Kidney (tissue), 14 donors: ENCODE data around the gene CISD1. TPM values are rescaled to one million over a fixed set of nuclear protein-coding genes. Genes with fewer than 3 reads are reported as not detected.
"Not testable (repeated sequence)": the region's sequence is repeated elsewhere in the genome, so short reads cannot be mapped to it uniquely, and the experiment has no call there.

Experiments
- DNase-seq, 5 donors: peaks; one replicate each; pipeline ENCODE4 v3.0.0-alpha.2; 2013 to 2020
- FAIRE-seq: peaks from 2 replicates; lab custom pipeline; 2012; peaks lifted over from hg19 to GRCh38; lab: Jason Lieb, UNC
- H3K27ac ChIP-seq, 2 donors: one replicate each; pipeline ENCODE4 v1.7.0; 2013; ENCODE audit warnings: low read depth in 2 of 2, low read length in 2 of 2, inconsistent platforms in 1 of 2
- H3K27me3 ChIP-seq: one replicate; pipeline ENCODE4 v1.7.1; 2013; ENCODE audit warnings: low read length, inconsistent platforms; ENCODE audit not compliant: control insufficient read depth, insufficient read depth
- H3K36me3 ChIP-seq, 3 donors: one replicate each; pipeline versions ENCODE4 v1.7.0 to v1.7.1; 2013; ENCODE audit warnings: low read length in 3 of 3, control low read depth in 1 of 3, inconsistent platforms in 1 of 3; ENCODE audit not compliant: insufficient read depth in 3 of 3, control insufficient read depth in 2 of 3
- H3K4me1 ChIP-seq, 3 donors: one replicate each; pipeline versions ENCODE4 v1.7.0 to v1.7.1; 2013; ENCODE audit warnings: low read length in 3 of 3, inconsistent platforms in 1 of 3, low read depth in 1 of 3; ENCODE audit not compliant: control insufficient read depth in 2 of 3, insufficient read depth in 2 of 3
- H3K4me3 ChIP-seq, 3 donors: one replicate each; pipeline versions ENCODE4 v1.7.0 to v1.8.1; 2013; ENCODE audit warnings: low read length in 3 of 3, control low read depth in 1 of 3, inconsistent platforms in 1 of 3
- H3K9ac ChIP-seq, 3 donors: one replicate each; pipeline versions ENCODE4 v1.7.0 to v1.7.1; 2013; ENCODE audit warnings: low read length in 3 of 3, control low read depth in 1 of 3, inconsistent platforms in 1 of 3
- H3K9me3 ChIP-seq, 3 donors: one replicate each; pipeline versions ENCODE4 v1.7.0 to v1.7.1; 2013; ENCODE audit warnings: low read length in 3 of 3, control low read depth in 1 of 3, inconsistent platforms in 1 of 3; ENCODE audit not compliant: control insufficient read depth in 2 of 3, insufficient read depth in 1 of 3
- CTCF ChIP-seq: IDR thresholded peaks from 3 replicates; pipeline ENCODE4 v1.5.1; 2012; ENCODE audit warnings: mild to moderate bottlenecking, moderate library complexity, borderline replicate concordance; ENCODE audit not compliant: insufficient read depth; ENCODE audit errors: extremely low read depth
- intact Hi-C: fragments of 100-400 bp; cut with DNase I; formaldehyde crosslinking; loops from one replicate; pipeline ENCODE4 v1.11.1; 2022
- polyA plus RNA-seq: library from polyadenylated mRNA; stranded (reverse); fragments of 350-450 nt; fragmentation: Illumina TruSeq; extraction: RNeasy Lipid Tissue Mini Kit (QIAGEN cat#74804); gene quantifications from one replicate; pipeline ENCODE4 v1.2.3, GENCODE V29; 2014; ENCODE audit warnings: low read depth, low replicate concordance; ENCODE audit not compliant: insufficient read depth
- total RNA-seq: library from RNA; stranded (reverse); fragmentation: NEBNext Ultra II Directional; extraction: Animal tissue kit (Norgen Biotek cat#: 25700); gene quantifications from one replicate; pipeline ENCODE4 v1.2.1, GENCODE V29; 2021
- donor health status: control.
- donor health status: control.
- donor health status: control.
- donor health status: control.
- donor health status: control.
- donor health status: DM: yes; HTN: yes; CAD: no.
- donor health status: Normal renal cell carcinoma (clear cell type).

CISD1 gene
- total and polyA plus RNA-seq, 2 donors from 2014 or later: 38.0 to 216 TPM

GRCh38 chr10:58253184-58253583 lies 15.8 kb upstream of the CISD1 start:
- H3K9ac ChIP-seq: no peak overlapping the region
- TF ChIP-seq CTCF: no peak
- no peaks in the 10 kb centered on the region for H3K9me3 ChIP-seq
- no peak overlapping the region for H3K27ac ChIP-seq
- FAIRE-seq: no peak
- no peaks in the 10 kb centered on the region for H3K27me3 ChIP-seq
- intact Hi-C loops: no loop called here
- no peaks in the 10 kb centered on the region for H3K4me1 ChIP-seq
- H3K36me3 ChIP-seq: no peaks in the 10 kb centered on the region
- no peak overlapping the region for H3K4me3 ChIP-seq
- DNase-seq: no peak

GRCh38 chr10:58254644-58255043 lies 14.3 kb upstream of the CISD1 start:
- DNase-seq (no peak), FAIRE-seq (no peak)
- intact Hi-C loops: no loop called here

GRCh38 chr10:58256013-58256780 lies 12.8 kb upstream of the CISD1 start:
- intact Hi-C loops, H3K27me3 ChIP-seq, H3K4me1 ChIP-seq, H3K9ac ChIP-seq, H3K4me3 ChIP-seq, FAIRE-seq, H3K9me3 ChIP-seq, DNase-seq, H3K27ac ChIP-seq, H3K36me3 ChIP-seq: not testable (repeated sequence)

More at GRCh38 chr10:58254644-58255043, 14.3 kb upstream of the CISD1 start:
- no peak for TF ChIP-seq CTCF
- Histone ChIP-seq H3K4me3 (no peak overlapping the region), H3K27ac (no peak overlapping the region), H3K27me3 (no peaks in the 10 kb centered on the region), H3K36me3 (no peaks in the 10 kb centered on the region), H3K9me3 (no peaks in the 10 kb centered on the region), H3K9ac (no peak overlapping the region), H3K4me1 (no peaks in the 10 kb centered on the region)

- H3K27me3 ChIP-seq: no peaks in the 10 kb centered on the region
- H3K36me3 ChIP-seq: no peaks in the 10 kb centered on the region
- no peak for TF ChIP-seq CTCF
- no peak overlapping the region for H3K4me3 ChIP-seq
- H3K9me3 ChIP-seq: no peaks in the 10 kb centered on the region
- DNase-seq (no peak), FAIRE-seq (no peak)
- no peak overlapping the region for H3K9ac ChIP-seq
- H3K27ac ChIP-seq: no peak overlapping the region
- intact Hi-C loops: no loop called here
- H3K4me1 ChIP-seq: no peaks in the 10 kb centered on the region
These were observed 9.8 kb upstream of the CISD1 start for GRCh38 chr10:58258977-58259692.
